Tibial nerve (tissue), 3 donors: ENCODE measurements around the gene TRMT10C.

Source experiments
- CTCF ChIP-seq, 5 experiments: fragments of 200-600 bp in 3 of 5; fragments of 450-650 bp in 2 of 5; sonication (generic) in 3 of 5; IDR thresholded peaks; one replicate each; pipeline ENCODE4 v1.5.1; 2016 to 2019; ENCODE audit warnings: antibody characterized with exemption in 5 of 5, mild to moderate bottlenecking in 3 of 5, moderate library complexity in 2 of 5
- POLR2A ChIP-seq, 2 donors: fragments of 450-650 bp; IDR thresholded peaks; one replicate each; pipeline ENCODE4 v1.6.1; 2017; ENCODE audit warnings: antibody characterized with exemption in 2 of 2, mild to moderate bottlenecking in 2 of 2, moderate library complexity in 2 of 2

DNA sequence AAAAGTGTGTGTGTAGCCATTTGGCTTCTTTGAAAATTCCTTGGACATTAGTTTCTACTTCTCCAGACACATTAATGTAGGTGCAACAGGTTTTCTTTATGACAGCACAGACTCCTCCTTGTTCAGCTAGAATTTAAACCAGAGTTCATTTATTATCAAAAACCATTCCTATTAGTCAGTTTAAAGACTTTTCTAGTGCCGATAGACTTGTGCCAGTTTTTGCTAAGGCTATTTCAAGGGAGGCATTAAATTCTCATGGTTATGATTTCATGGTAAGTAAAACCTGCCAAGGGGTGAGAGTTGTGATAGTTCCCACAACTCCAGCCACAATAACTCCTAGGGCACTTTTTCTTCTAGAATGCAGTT is 28.1 kb upstream of the TRMT10C start:
- TF ChIP-seq CTCF (IDR thresholded peaks at IDR 0.05) (no peak), POLR2A (IDR thresholded peaks at IDR 0.05) (no peak)
